ENCODE measurements around the gene GFPT2. TPM values are rescaled to one million over a fixed set of nuclear protein-coding genes. Genes with fewer than 3 reads are reported as not detected.

GFPT2 gene
- total RNA-seq, 2 donors from 2014 or later: 3.9 to 17.5 TPM

GRCh38 chr5:180375955-180376354, 22.8 kb upstream of the GFPT2 start:
- Histone ChIP-seq H3K27me3 (no peaks in the 10 kb centered on the region), H3K27ac (no peak overlapping the region), H3K4me3 (no peak overlapping the region), H3K9me3 (no peaks in the 10 kb centered on the region), H3K4me1 (no peaks in the 10 kb centered on the region), H3K36me3 (replicated peaks in 1 of 2; ENCODE audit: insufficient read depth in 1 of 2, low read depth in 2 of 2) (no peaks in the 10 kb centered on the region)
- ATAC-seq: no peak
- DNase-seq: no peak
- 62 to 68% methylated on average over 8 of the region's 8 CpGs for WGBS, 2 donors
- TF ChIP-seq CTCF (IDR thresholded peaks at IDR 0.05): no peak
- no peak for TF ChIP-seq POLR2A (IDR thresholded peaks at IDR 0.05)
- intact Hi-C loops (cut with DNase I): no loop called here

GRCh38 chr5:180375291-180375690, 22.2 kb upstream of the GFPT2 start:
- TF ChIP-seq POLR2A (IDR thresholded peaks at IDR 0.05): no peak
- no peak for TF ChIP-seq CTCF (IDR thresholded peaks at IDR 0.05)
- intact Hi-C loops (cut with DNase I): no loop called here
- H3K36me3 ChIP-seq (replicated peaks in 1 of 2; ENCODE audit: insufficient read depth in 1 of 2, low read depth in 2 of 2): no peaks in the 10 kb centered on the region
- H3K4me1 ChIP-seq: no peaks in the 10 kb centered on the region
- H3K9me3 ChIP-seq: no peaks in the 10 kb centered on the region
- DNase-seq: no peak
- H3K4me3 ChIP-seq: no peak overlapping the region
- no peak overlapping the region for H3K27ac ChIP-seq
- 85 to 86% methylated on average over 9 of the region's 9 CpGs for WGBS, 2 donors
- no peak for ATAC-seq
- H3K27me3 ChIP-seq: no peaks in the 10 kb centered on the region

DNA sequence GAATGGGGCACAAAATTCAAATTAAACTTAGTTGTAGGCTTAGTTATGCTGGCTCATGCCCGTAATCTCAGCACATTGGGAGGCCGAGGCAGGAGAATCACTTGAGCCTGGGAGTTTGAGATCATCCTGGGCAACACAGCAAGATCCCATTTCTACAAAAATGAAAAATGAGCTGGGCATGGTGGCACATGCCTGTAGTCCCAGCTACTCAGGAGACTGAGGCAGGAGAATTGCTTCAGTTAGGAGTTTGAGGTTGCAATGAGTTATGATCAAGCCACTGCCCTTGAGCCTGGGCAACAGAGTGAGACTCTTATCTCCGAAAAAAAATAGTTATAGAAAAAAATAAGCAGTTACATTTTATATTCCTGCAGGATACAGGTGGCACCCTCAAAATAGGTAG, 20.7 kb upstream of the GFPT2 start:
- H3K27ac ChIP-seq: no peak overlapping the region
- H3K4me3 ChIP-seq: no peak overlapping the region
- no peaks in the 10 kb centered on the region for H3K27me3 ChIP-seq
- TF ChIP-seq CTCF (IDR thresholded peaks at IDR 0.05): no peak
- no peak for TF ChIP-seq POLR2A (IDR thresholded peaks at IDR 0.05)
- H3K9me3 ChIP-seq: no peaks in the 10 kb centered on the region
- DNase-seq: no peak
- 80 to 87% methylated on average over 3 of the region's 3 CpGs for WGBS, 2 donors
- H3K4me1 ChIP-seq: no peaks in the 10 kb centered on the region
- ATAC-seq: no peak
- intact Hi-C loops (cut with DNase I): no loop called here
- H3K36me3 ChIP-seq (replicated peaks in 1 of 2; ENCODE audit: insufficient read depth in 1 of 2, low read depth in 2 of 2): no peaks in the 10 kb centered on the region

- no peaks in the 10 kb centered on the region for H3K9me3 ChIP-seq
- no peak for TF ChIP-seq POLR2A (IDR thresholded peaks at IDR 0.05)
- TF ChIP-seq CTCF (IDR thresholded peaks at IDR 0.05): no peak
- H3K27me3 ChIP-seq: no peaks in the 10 kb centered on the region
- intact Hi-C loops (cut with DNase I): no loop called here
- no peak for ATAC-seq
- no peak overlapping the region for H3K27ac ChIP-seq
- no peaks in the 10 kb centered on the region for H3K4me1 ChIP-seq
- no peak overlapping the region for H3K4me3 ChIP-seq
- no peaks in the 10 kb centered on the region for H3K36me3 ChIP-seq (replicated peaks in 1 of 2; ENCODE audit: insufficient read depth in 1 of 2, low read depth in 2 of 2)
- 85 to 86% methylated on average over 5 of the region's 5 CpGs for WGBS, 2 donors
- no peak for DNase-seq
Observed at GRCh38 chr5:180373454-180373853, 20.3 kb upstream of the GFPT2 start.

DNA sequence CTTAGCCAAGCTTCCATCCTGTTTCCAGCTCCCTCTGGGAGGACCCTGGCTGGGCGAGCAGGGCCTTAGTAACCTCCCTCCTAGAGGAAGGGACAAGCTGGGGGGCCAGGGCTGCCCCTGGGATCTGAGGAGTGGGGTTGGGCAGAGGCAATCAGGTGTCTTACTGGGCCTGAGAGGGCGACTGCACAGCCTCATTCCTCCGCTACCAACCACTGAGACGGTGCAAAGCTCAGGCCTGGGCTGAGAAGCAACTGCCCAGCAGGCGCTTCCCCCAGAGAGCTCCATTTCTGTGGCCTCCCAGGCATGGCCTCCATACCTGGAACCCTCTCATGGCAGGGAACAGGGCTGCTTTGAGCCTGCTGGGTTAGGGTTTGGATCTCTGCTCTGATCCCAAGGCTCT, 18.8 kb upstream of the GFPT2 start:
- intact Hi-C loops (cut with DNase I): no loop called here
- H3K4me1 ChIP-seq: no peaks in the 10 kb centered on the region
- ATAC-seq: no peak
- TF ChIP-seq POLR2A (IDR thresholded peaks at IDR 0.05) (no peak), CTCF (IDR thresholded peaks at IDR 0.05) (no peak)
- H3K4me3 ChIP-seq: no peak overlapping the region
- 89 to 94% methylated on average over 4 of the region's 5 CpGs for WGBS, 2 donors
- H3K27me3 ChIP-seq: no peaks in the 10 kb centered on the region
- no peak overlapping the region for H3K27ac ChIP-seq
- H3K9me3 ChIP-seq: no peaks in the 10 kb centered on the region
- no peaks in the 10 kb centered on the region for H3K36me3 ChIP-seq (replicated peaks in 1 of 2; ENCODE audit: insufficient read depth in 1 of 2, low read depth in 2 of 2)
- no peak for DNase-seq
